Measurements from ENCODE around the gene KNOP1.
"Not testable (repeated sequence)": the region's sequence is repeated elsewhere in the genome, so short reads cannot be mapped to it uniquely, and the experiment has no call there.

The KNOP1 gene

GRCh38 chr16:19674485-19674884 is 43.5 kb downstream of the KNOP1 start:
- DNase-seq (no peak), ATAC-seq (ENCODE audit: insufficient read depth, low read depth) (no peak)
- H3K79me2 ChIP-seq (ENCODE audit: insufficient read depth, low read length) = no peaks in the 10 kb centered on the region
- H2AFZ ChIP-seq (ENCODE audit: low read depth, low read length) = no peak overlapping the region
- no peak overlapping the region for H3K4me3 ChIP-seq (ENCODE audit: low read depth in 1 of 2, low read length in 2 of 2)
- H3K4me2 ChIP-seq (ENCODE audit: insufficient read depth, low read length) = no peak overlapping the region
- no peaks in the 10 kb centered on the region for H4K20me1 ChIP-seq (ENCODE audit: insufficient read depth, low read length)
- TF ChIP-seq EZH2 (IDR thresholded peaks at IDR 0.05; ENCODE audit: borderline replicate concordance, low read depth, low read length, severe bottlenecking) (no peak), CTCF (IDR thresholded peaks at IDR 0.05; ENCODE audit: borderline replicate concordance, extremely low read depth, low read length, poor library complexity, severe bottlenecking) (no peak)
- no peak overlapping the region for H3K9ac ChIP-seq (ENCODE audit: low read depth, low read length)
- no peaks in the 10 kb centered on the region for H3K9me3 ChIP-seq (ENCODE audit: insufficient read depth, low read length, severe bottlenecking)
- no peaks in the 10 kb centered on the region for H3K4me1 ChIP-seq (ENCODE audit: insufficient read depth, low read length)
- no peak overlapping the region for H3K27ac ChIP-seq (ENCODE audit: low read length)
- peaks cover 36% of the 10 kb centered on the region; the same call in 1 of the 2 replicates for H3K36me3 ChIP-seq (ENCODE audit: insufficient read depth, low read length)
- no peaks in the 10 kb centered on the region for H3K27me3 ChIP-seq (ENCODE audit: insufficient read depth, low read length, poor library complexity)

GRCh38 chr16:19672378-19672777 is 45.6 kb downstream of the KNOP1 start:
- Histone ChIP-seq H3K27me3 (ENCODE audit: insufficient read depth, low read length, poor library complexity) (no peaks in the 10 kb centered on the region), H3K27ac (ENCODE audit: low read length) (no peak overlapping the region), H2AFZ (ENCODE audit: low read depth, low read length) (no peak overlapping the region), H3K4me2 (ENCODE audit: insufficient read depth, low read length) (no peak overlapping the region), H3K9ac (ENCODE audit: low read depth, low read length) (no peak overlapping the region), H4K20me1 (ENCODE audit: insufficient read depth, low read length) (no peaks in the 10 kb centered on the region), H3K36me3 (ENCODE audit: insufficient read depth, low read length) (peaks cover 39% of the 10 kb centered on the region; the same call in 1 of the 2 replicates), H3K9me3 (ENCODE audit: insufficient read depth, low read length, severe bottlenecking) (no peaks in the 10 kb centered on the region), H3K79me2 (ENCODE audit: insufficient read depth, low read length) (no peaks in the 10 kb centered on the region), H3K4me1 (ENCODE audit: insufficient read depth, low read length) (no peaks in the 10 kb centered on the region), H3K4me3 (ENCODE audit: low read depth in 1 of 2, low read length in 2 of 2) (no peak overlapping the region)
- DNase-seq = no peak
- no peak for ATAC-seq (ENCODE audit: insufficient read depth, low read depth)
- TF ChIP-seq EZH2 (IDR thresholded peaks at IDR 0.05; ENCODE audit: borderline replicate concordance, low read depth, low read length, severe bottlenecking) = no peak
- TF ChIP-seq CTCF (IDR thresholded peaks at IDR 0.05; ENCODE audit: borderline replicate concordance, extremely low read depth, low read length, poor library complexity, severe bottlenecking) = no peak

GRCh38 chr16:19666477-19666876 is 51.5 kb downstream of the KNOP1 start:
- Histone ChIP-seq H2AFZ (ENCODE audit: low read depth, low read length) (no peak overlapping the region), H3K4me3 (ENCODE audit: low read depth in 1 of 2, low read length in 2 of 2) (no peak overlapping the region), H3K27ac (ENCODE audit: low read length) (no peak overlapping the region), H3K4me2 (ENCODE audit: insufficient read depth, low read length) (no peak overlapping the region), H3K9ac (ENCODE audit: low read depth, low read length) (no peak overlapping the region), H3K79me2 (ENCODE audit: insufficient read depth, low read length) (no peaks in the 10 kb centered on the region), H3K36me3 (ENCODE audit: insufficient read depth, low read length) (peaks cover 26% of the 10 kb centered on the region), H3K27me3 (ENCODE audit: insufficient read depth, low read length, poor library complexity) (no peaks in the 10 kb centered on the region), H3K9me3 (ENCODE audit: insufficient read depth, low read length, severe bottlenecking) (peaks cover 2% of the 10 kb centered on the region), H4K20me1 (ENCODE audit: insufficient read depth, low read length) (no peaks in the 10 kb centered on the region), H3K4me1 (ENCODE audit: insufficient read depth, low read length) (no peaks in the 10 kb centered on the region)
- ATAC-seq (ENCODE audit: insufficient read depth, low read depth) (no peak), DNase-seq (no peak)
- TF ChIP-seq EZH2 (IDR thresholded peaks at IDR 0.05; ENCODE audit: borderline replicate concordance, low read depth, low read length, severe bottlenecking) (no peak), CTCF (IDR thresholded peaks at IDR 0.05; ENCODE audit: borderline replicate concordance, extremely low read depth, low read length, poor library complexity, severe bottlenecking) (no peak)

- not testable (repeated sequence) for H3K4me2 ChIP-seq (ENCODE audit: insufficient read depth, low read length); H3K4me3 ChIP-seq (ENCODE audit: low read depth in 1 of 2, low read length in 2 of 2); ATAC-seq (ENCODE audit: insufficient read depth, low read depth); H3K9me3 ChIP-seq (ENCODE audit: insufficient read depth, low read length, severe bottlenecking); H2AFZ ChIP-seq (ENCODE audit: low read depth, low read length); H4K20me1 ChIP-seq (ENCODE audit: insufficient read depth, low read length); DNase-seq; H3K27ac ChIP-seq (ENCODE audit: low read length); H3K4me1 ChIP-seq (ENCODE audit: insufficient read depth, low read length); H3K27me3 ChIP-seq (ENCODE audit: insufficient read depth, low read length, poor library complexity); H3K79me2 ChIP-seq (ENCODE audit: insufficient read depth, low read length); H3K9ac ChIP-seq (ENCODE audit: low read depth, low read length)
- peaks cover 25% of the 10 kb centered on the region for H3K36me3 ChIP-seq (ENCODE audit: insufficient read depth, low read length)
Measured at GRCh38 chr16:19665313-19665712, 52.7 kb downstream of the KNOP1 start.

Measured in DND-41 (cell line).